Glomerular visceral epithelial cell (primary cell): ENCODE data around the gene CDC45.
"Not testable (repeated sequence)": the region's sequence is repeated elsewhere in the genome, so short reads cannot be mapped to it uniquely, and the experiment has no call there.

Experiments used
- DNase-seq: peaks from one replicate; pipeline ENCODE4 v3.0.0-alpha.2; 2016; ENCODE audit errors: extremely low spot score

CDC45 gene

DNA sequence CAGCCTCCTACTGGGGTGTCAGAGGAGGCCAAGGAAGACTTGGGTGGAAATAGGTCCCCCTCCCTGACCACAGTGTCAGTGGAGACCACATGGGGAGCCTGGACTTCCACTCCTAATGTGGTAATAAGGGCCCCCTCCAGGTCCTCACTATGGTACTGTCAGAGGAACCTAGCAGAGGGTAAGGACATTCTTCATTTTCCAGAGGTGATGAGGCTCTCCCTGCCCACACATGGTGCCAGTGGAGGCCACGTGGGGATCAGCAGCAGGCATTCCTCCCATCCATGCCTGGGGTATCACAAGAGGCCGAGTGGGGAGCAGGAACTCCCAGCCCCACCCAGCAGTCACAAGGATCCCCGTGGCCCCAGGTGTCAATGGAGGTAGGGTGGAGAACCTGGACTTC, 51.0 kb downstream of the CDC45 start:
- DNase-seq = no peak

DNA sequence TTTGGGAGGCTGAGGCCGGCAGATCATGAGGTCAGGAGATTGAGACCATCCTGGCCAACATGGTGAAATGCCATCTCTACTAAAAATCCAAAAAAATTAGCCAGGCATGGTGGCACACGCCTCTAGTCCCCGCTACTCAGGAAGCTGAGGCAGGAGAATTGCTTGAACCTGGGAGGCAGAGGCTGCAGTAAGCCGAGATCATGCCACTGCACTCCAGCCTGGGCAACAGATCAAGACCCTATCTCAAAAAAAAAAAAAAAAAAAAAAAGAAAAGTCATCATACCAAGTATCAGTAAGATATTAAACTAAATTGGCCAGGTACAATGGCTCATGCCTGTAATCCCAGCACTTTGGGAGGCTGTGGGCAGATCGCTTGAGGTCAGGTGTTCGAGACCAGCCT, 51.6 kb downstream of the CDC45 start:
- DNase-seq = not testable (repeated sequence)

DNA sequence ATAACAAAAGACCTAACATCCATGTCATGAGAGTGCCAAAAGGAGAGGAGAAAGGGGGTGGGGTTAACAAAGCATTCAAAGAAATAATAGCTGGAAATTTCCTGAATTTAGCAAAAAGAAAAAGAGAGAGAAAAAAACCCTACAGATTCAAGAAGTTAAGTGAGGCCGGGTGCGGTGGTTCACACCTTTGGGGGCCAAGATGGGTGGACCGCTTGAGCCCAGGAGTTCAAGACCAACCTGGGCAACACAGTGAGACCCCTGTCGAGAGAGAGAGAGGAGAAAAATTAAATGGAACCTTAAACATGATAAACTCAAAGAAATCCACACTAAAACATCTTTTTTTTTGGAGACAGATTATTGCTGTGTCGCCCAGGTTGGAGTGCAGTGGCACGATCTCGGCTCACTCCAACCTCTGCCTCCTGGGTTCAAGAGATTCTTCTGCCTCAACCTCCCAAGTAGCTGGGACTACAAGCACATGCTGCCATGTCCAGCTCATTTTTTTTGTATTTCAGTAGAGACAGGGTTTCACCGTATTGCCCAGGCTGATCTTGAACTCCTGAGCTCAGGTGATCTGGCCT, 53.4 kb downstream of the CDC45 start:
- DNase-seq = no peak

DNA sequence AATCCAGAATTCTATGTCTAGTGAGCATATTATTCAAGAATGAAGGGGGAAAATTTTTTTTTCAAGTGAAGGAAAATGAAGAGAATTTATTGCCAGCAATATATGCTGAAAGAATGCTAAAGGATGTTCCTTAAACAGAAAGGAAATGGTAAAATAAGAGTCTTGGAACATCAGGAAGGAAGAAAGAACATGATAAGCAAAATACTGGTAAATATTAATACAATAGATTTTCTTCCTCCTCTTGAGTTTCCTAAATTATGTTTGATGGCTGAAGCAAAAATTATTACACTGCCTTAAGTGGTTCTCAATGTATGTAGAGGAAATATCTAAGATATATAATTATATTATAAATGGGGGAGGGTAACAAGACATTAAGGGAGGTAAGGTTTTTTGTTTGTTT, 54.1 kb downstream of the CDC45 start:
- no peak for DNase-seq

DNA sequence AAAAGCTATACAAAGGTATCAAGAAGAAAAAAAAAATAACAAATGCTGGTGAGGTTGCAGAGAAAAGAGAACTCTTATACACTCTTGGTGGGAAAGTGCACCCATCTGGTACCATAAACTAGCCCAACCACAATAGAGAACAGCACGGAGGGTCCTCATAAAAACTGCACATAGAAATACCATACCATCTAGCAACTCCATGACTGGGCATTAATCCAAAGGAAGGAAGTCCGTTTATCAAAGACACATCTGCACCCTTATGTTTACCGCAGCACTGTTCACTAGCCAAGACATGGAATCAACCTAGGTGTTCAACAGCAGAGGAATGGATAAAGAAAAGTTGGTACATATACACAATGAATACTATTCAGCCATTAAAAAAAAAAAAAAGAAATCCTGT, 55.3 kb downstream of the CDC45 start:
- DNase-seq = no peak

DNA sequence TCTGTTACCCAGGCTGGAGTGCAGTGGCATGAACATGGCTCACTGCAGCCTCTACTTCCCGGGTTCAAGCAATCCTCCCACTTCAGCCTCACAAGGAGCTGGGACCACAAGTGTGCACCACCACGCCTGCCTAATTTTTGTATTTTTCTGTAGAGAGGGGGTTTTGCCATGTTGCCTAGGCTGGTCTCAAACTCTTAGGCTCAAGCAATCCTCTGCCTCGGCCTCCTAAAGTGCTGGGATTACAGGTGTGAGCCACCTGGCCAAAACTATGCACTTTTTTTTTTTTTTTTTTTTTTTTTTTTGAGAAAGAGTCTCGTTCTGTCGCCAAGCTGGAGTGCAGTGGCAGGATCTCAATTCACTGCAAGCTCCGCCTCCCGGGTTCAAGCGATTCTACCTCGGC, 56.8 kb downstream of the CDC45 start:
- DNase-seq = no peak

DNA sequence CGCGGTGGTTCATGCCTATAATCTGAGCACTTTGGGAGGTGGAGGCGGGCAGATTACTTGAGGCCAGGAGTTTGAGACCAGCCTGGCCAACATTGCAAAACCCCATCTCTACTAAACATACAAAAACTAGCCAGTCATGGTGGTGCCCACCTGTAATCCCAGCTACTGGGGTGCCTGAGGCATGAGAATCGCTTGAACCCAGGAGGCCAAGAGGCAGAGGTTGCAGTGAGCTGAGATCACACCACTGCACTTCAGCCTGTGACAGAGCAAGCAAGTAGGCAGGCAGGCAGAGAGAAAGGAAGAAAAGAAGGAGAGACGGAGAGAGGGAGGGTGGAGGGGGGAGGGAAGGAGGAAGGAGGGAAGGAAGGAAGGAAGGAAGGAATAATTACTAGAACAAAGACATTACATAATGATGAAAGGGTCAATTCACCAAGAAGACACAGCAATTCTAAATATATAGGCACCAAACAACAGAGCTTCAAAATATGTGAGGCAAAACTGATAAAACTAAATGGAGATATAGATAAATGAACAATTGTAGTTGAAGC, 58.3 kb downstream of the CDC45 start:
- DNase-seq = no peak

DNA sequence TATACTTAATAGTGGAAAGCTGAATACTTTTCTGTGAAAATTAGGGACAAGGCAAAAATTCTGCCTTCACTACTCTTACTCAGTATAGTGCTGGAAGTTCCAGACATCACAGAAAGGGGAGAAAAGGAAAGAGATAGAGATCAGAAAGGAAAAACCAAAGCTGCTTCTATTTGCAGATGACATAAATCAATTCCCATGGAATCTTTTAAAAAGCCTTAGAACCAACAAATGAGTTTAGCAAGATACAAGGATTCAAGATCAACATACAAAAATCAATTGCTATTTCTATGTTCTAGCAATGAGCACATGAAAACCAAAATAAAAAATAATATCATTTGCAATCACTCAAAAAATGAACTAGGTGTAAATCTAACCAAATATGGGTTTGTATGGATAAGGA, 60.7 kb downstream of the CDC45 start:
- no peak for DNase-seq

DNA sequence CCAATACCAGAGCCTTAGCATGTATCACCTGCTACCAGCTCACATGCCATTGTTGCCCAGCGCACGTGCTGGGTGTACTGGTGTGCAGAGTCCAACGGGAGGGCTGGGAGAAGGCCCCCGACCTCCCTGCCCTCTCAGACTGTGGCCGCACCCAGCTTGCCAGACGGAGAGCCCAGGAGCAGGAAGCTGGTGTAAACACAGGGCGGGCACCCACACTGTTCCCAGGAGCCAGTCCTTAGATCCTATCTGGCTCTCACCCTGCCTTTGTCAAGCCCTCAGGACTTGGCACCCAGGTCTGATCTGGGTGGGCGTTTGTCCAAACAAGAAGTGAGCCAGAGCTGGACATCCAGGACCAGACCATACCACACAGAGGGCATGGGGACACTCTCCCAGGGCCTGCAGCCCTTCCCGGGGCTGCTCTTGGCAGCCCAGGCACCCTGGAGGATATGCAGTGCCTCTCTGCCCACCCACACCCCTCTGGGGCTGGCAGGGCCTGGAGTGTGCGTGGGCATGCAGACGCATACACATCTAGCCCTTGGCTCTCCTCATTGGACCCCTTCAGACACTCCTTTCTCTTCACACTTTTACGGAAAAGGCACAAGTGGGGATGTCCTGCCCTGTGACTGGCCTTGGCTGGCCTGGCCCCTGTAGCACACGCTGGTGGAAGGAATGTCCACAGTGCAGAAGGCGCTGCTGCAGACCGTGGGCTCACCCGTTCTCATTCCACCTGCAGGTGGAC, 64.4 kb downstream of the CDC45 start:
- DNase-seq = no peak

DNA sequence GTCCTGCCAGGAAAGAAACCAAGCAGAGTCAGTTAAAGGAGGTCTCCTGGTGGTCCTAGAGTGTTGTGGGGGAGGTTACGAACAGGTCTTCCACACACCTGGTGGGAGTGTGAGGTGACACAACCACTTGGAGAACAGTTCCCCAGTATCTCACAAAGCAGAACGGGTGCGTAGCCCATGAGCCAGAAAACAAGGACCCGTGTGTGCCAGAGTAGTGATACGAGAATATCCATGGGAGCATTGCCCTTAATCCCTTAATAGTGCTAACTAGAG, 66.2 kb downstream of the CDC45 start:
- DNase-seq = no peak

DNA sequence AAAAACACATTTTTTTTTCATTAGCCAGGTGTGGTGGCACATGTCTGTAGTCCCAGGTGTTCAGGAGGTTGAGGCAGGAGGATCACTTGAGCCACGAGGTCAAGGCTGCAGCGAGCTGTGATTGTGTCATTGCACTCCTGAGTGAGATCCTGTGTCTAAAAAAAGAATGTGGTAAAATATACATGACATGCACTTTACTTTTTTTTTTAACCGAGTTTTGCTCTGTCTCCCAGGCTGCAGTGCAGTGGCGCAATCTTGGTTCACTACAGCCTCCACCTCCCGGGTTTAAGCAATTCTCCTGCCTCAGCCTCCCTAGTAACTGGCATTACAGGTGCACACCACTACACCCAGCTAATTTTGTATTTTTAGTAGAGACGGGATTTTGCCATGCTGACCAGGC, 67.0 kb downstream of the CDC45 start:
- DNase-seq = no peak

DNA sequence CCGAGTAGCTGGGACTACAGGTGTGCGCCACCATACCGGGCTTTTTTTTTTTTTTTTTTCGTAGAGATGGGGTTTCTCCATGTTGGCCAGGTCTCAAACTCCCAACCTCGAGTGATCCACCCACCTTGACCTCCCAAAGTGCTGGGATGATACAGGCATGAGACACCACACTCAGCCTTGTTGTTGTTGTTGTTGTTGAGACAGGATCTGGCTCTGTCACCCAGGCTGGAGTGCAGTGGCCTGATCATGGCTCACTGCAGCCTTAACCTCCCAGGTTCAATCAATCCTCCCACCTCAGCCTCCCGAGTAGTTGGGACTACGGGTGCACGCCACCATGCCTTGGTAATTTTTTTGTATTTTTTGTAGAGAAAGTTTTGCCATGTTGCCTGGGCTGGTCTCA, 67.9 kb downstream of the CDC45 start:
- no peak for DNase-seq

DNA sequence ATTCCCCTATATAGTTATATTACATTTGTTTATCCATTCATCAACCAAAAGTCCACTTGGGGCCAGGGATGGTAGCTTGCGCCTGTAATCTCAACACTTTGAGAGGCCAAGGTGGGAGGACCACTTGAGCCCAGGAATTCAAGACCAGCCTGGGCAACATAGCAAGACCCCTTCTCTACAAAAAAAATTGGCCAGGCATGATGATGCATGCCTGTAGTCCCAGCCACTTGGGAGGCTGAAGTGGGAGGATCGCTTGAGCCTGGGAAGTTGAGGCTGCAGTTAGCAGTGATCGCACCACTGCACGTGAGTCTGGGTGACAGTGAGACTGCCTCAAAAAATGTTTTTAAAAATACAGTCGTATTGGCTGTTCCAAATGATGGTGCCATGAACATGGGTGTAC, 68.7 kb downstream of the CDC45 start:
- DNase-seq = not testable (repeated sequence)

DNA sequence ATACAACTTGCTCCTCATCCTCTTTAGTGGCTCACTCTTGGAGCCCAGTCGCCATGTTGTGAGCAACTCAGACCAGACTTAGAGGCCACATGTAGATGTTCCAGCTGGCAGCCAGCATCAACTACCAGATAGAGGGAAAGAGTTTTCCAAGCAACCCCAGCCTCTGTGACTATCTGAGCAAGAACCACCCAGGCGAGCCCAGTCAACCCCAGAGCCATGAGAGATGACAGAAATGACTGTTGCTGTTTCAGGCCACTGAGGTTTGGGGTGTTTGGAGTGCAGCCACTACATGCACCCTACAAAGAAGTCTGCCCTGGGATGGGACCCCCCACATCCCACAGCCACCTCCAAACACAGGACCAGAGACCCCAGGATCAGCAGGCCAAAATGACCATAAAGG, 69.2 kb downstream of the CDC45 start:
- DNase-seq = no peak

DNA sequence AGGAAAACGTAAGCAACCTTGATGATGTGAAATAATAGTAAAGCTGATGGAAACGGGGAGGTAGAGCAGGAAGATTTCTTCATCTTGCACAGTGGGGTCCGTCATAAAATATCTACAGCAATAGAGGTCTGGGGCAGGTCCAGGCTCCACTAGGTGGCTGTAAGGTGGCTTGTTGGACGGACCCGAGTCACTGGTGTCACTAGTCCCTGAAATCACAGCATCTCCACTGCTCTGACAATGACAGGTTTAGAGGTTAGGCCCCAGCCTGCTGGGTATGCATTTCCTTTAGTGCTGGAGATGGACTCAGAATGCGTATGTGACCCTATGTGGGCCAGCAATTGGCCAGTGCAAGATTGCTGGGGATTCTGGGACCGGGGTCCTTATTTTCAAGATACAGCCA, 69.7 kb downstream of the CDC45 start:
- no peak for DNase-seq

DNA sequence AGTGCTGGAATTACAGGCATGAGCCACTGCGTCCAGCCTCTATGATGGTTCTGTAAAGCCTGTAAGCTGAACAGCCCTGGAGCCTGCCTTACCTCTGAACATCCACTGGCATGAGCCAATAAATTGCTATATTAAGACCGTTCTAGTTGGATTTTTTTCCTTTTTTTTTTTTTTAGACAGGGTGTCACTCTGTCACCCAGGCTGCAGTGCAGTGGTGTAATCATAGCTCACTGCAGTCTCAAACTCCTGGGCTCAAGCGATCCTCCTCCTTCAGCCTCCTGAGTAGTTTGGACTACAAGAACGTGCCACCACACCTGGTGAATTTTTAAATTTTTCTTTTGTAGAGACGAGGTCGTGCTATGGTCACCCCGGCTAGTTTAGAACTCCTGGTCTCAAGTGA, 70.7 kb downstream of the CDC45 start:
- DNase-seq = no peak

DNA sequence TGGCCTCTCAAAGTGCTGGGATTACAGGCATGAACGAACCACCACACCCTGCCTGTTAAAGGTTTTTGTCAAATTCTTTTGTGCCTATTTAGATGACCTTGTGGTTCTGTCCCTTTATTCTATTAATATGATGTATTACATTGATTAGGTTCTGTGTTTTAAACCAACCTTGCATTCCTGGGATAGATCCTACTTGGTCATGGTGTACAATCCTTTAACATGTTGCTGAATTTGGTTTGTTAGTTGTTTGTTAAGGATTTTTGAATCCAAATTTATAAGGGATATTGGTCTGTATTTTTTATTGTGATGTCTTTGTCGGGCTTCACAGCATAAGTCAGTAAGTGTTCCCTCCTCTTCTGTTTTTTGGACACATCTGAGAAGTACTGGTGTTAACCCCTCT, 73.5 kb downstream of the CDC45 start:
- DNase-seq = no peak

DNA sequence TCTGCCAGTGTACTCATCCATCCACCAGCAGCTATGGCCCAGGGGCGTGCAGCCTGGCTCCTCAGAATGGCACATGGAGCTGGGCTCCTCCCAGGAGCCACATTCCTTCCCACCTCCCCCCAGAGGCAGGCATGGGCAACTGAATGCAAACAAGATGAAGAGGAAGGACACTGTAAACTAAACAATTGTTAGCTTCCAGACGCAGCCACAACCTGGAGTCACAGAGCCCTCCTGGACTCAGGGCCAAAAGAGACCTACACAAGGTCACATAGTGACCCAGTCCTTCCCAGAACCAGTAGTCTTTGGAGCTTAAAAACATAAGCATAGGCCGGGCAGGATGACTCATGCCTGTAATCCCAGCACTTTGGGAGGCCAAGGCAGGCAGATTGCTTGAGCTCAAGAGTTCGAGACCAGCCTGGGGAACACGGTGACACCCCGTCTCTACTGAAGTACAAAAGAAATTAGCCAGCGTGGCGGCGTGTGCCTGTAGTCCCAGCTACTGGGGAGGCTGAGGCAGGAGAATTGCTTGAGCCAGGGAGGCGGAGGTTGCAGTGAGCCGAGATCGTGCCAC, 75.2 kb downstream of the CDC45 start:
- no peak for DNase-seq

DNA sequence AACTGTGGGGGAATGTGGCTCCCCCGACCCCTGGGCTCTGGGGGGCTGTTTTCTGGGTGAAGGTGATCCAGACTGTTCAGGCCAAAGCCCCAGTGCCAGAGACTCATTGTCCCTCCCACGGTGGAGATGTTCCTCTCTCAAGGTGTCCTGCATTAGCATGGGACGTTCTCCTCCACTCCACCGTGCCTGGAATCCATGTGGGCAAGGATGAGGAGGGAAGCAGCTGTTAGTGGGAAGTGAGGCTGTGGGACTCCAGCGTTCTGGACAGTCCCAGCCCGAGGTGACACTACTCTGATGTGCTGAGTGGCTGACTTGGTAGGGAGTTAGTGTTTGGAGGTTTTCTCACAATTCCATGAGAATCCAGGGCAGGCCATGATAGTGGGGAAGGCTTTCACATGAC, 75.9 kb downstream of the CDC45 start:
- no peak for DNase-seq

DNA sequence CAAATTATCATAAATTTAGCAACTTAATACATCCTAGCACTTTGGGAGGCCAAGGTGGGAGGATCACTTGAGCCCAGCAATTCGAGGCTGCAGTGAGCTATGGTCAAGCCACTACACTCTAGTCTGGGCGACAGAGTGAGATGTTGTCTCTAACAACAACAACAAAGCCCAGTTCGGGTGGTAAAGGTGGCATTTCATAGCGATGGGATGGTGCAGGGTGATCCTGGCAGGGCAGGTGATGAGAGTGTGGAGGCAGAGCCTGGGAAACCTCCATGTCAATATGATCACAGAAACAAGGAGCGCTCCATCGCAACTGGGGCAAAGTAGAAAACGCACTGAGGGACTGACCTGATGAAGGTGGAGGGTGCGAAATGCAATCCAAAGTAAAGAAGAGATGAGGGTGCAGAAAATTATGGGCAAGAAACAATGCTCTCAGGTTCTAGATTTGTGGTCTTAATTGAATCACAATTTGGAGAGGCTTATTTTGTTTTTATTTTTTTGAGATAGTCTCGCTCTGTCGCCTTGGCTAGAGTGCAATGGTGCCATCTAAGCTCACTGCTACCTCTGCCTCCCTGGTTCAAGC, 77.3 kb downstream of the CDC45 start:
- no peak for DNase-seq

DNA sequence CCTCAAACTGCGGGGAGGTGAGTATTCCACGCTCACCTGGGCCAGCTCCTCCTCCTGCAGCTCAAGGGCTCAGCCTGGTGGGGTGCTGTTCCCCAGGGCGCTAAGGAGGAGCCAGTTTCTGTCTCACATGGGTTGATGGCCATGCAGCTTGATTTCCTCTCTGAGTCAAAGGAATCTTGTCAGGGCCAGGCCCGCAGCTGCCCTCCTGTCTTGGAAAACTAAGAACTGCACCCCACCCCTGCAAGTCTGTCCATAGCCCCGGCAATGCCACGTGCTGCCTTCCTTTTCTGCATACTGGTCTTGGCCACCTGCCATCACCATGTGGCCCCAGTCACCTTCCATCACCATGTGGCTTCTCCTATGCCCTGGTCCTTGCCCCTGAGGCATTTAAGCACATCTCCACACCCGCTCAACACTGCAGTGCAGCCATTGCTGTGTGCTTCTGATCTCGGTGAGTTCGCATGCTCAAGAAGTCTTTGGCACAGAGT, 79.6 kb downstream of the CDC45 start:
- DNase-seq = no peak

DNA sequence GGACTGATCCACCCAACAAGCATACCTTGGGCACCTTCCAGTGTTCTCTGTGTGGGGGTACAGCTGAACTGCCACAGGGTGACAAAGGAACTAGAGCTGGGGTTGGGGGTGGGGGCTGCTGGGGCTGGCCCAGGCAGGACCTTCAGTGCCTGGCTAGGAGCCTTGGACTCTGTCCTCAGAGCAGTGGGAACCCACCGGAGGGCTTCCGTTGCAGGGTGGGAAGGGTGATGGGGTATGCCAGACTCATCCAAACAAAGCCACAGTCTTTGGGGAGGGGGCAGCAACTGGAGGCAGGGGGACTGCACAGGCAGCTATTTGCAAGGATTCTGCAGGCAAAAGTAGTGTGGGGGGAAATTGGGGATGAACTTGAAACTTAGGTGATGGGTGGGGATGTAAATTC, 80.2 kb downstream of the CDC45 start:
- no peak for DNase-seq
